ENCODE results near the gene MGAT4A. TPM values are rescaled to one million over a fixed set of nuclear protein-coding genes. Genes with fewer than 3 reads are reported as not detected.
A peak's percentile ranks its signal among the peaks of the same experiment; 100 is the strongest.

The MGAT4A gene
- total RNA-seq, 2 donors from 2014 or later = 13.2 to 37.4 TPM

DNA sequence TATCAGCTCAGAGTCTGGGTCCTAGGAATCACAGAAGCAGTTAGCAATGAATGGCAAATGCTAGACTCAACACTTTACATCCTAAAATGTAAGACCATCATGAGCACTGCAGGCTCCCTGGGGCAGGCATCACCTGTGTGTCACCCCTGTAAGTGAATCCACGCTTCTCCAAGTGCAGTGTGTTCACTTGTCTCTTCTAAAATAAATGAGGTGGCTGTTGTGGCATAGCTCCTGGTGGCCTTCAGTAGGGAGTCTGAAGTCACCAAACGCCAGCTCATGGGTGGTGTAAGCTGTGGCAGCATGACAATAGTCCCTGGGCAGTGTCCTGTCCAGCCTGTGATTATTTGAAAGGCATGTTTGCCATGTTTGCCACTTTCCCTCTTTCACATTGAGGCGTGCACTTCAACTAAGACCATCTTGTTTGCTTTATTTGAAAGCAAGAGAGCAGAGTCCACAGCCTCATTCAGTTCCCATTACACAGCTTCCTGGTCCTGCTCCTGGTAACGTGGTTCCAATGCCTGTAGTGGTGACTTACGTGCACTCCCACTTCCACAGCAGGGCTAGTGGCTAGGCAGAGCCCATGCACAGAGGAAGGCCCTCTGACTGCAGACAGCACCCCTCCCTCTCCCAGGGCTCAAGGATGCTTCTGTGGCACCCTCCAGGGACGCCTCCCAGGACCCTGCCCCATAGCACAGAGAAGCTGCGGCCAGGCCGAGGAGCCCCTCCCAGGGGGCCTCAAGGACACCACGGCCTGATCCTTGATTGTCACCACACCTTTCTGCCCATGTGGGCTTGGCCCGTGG is 146.9 kb downstream of the MGAT4A start:
- Histone ChIP-seq H3K4me3 (no peak overlapping the region), H3K36me3 (peaks cover 10% of the 10 kb centered on the region), H3K9me3 (no peaks in the 10 kb centered on the region), H3K27me3 (no peaks in the 10 kb centered on the region), H3K4me1 (no peaks in the 10 kb centered on the region), H3K27ac (no peak overlapping the region)
- peak; percentile 28 for DNase-seq (ENCODE audit: low spot score)
- TF ChIP-seq, protein P1, sequence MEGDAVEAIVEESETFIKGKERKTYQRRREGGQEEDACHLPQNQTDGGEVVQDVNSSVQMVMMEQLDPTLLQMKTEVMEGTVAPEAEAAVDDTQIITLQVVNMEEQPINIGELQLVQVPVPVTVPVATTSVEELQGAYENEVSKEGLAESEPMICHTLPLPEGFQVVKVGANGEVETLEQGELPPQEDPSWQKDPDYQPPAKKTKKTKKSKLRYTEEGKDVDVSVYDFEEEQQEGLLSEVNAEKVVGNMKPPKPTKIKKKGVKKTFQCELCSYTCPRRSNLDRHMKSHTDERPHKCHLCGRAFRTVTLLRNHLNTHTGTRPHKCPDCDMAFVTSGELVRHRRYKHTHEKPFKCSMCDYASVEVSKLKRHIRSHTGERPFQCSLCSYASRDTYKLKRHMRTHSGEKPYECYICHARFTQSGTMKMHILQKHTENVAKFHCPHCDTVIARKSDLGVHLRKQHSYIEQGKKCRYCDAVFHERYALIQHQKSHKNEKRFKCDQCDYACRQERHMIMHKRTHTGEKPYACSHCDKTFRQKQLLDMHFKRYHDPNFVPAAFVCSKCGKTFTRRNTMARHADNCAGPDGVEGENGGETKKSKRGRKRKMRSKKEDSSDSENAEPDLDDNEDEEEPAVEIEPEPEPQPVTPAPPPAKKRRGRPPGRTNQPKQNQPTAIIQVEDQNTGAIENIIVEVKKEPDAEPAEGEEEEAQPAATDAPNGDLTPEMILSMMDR (IDR thresholded peaks at IDR 0.05) = no peak

DNA sequence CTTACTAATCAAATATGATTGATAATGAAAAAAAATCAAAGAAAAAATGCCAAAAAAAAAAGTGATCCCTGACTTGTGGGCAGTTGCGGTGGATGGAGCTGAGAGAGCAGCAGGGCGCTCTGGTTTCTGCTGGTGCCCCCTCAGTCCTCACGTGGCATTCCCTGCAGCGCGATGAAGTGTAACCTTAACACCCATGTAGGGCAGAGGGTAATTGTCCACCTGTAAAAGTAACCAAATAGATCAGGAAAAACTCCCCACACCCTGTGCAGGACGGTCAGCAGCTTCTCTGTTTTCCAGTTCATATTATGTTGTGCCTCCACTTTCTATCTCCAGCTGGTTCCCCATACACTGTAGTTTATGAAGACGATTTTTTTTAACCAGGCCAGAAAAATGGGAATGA is 147.7 kb downstream of the MGAT4A start:
- Histone ChIP-seq H3K9me3 (no peaks in the 10 kb centered on the region), H3K27me3 (no peaks in the 10 kb centered on the region), H3K27ac (no peak overlapping the region), H3K4me1 (no peaks in the 10 kb centered on the region), H3K36me3 (peaks cover 15% of the 10 kb centered on the region), H3K4me3 (no peak overlapping the region)
- DNase-seq (ENCODE audit: low spot score) = peak; percentile 16
- TF ChIP-seq, protein P1 (IDR thresholded peaks at IDR 0.05) = no peak

DNA sequence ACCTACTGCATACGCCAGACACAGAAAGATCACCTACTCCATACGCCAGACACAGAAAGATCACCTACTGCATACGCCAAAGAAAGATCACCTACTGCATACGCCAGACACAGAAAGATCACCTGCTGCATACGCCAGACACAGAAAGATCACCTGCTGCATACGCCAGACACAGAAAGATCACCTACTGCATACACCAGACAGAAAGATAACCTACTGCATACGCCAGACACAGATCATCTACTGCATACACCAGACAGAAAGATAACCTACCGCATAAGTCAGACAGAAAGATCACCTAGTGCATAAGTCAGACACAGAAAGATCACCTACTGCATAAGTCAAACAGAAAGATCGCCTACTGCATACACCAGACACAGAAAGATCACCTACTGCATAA is 148.4 kb downstream of the MGAT4A start:
- TF ChIP-seq, protein P1 (IDR thresholded peaks at IDR 0.05) = no peak
- H3K9me3 ChIP-seq = no peaks in the 10 kb centered on the region
- no peaks in the 10 kb centered on the region for H3K4me1 ChIP-seq
- no peak overlapping the region for H3K4me3 ChIP-seq
- no peak for DNase-seq (ENCODE audit: low spot score)
- H3K27ac ChIP-seq = no peak overlapping the region
- peaks cover 22% of the 10 kb centered on the region for H3K36me3 ChIP-seq
- no peaks in the 10 kb centered on the region for H3K27me3 ChIP-seq

DNA sequence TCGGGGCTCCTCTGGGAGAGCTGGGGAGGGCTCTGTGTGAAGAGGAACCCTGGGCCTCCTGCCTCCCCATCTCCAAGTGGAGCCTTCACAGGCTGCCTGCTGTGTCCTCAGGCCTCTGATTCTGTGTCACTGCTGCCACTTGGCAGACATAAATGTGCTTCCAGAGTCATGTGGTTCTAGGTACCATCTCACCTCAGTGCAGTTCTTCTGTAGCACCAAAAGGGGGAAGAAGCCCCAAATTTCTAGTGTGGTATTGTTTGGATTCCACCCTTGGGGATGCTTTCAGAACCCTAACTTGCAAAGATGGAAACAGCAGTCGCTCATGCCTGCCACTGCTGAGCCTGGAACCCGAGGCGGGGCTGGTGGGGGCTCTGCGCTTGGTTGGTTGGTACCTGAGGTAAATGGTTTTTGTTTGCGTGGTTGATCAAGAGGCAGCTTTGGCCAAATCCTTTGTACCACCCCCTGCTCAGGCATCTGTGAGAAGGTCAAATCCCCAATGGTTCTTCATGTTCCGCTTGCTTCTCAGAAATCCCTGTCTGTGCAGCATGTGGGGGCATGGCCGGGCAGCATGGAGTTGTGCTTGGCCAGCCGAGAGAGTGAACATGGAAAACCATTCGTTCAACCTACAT is 150.2 kb downstream of the MGAT4A start:
- no peak for DNase-seq (ENCODE audit: low spot score)
- Histone ChIP-seq H3K27me3 (no peaks in the 10 kb centered on the region), H3K4me3 (no peak overlapping the region), H3K4me1 (no peaks in the 10 kb centered on the region), H3K36me3 (peaks cover 22% of the 10 kb centered on the region), H3K9me3 (no peaks in the 10 kb centered on the region), H3K27ac (no peak overlapping the region)
- TF ChIP-seq, protein P1 (IDR thresholded peaks at IDR 0.05) = no peak

DNA sequence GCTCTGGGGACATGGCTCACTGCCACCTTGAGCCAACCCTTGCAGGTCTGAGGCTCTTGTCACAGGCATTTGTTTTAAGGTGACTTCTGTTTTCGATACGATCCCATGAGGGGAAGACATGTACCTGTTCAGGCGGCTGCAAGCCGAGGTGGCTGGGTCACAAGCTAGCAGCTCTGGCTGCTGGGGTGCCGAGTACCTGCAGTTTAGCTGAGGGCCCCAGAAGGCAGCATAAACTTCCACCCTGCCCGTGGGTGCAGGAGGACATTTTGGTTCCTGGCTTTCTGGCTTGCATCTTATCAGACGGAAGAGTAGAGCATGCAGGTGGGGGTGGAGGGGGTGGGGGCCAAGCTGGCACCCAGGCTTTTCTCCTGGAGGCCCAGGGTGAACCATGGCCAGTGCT is 151.0 kb downstream of the MGAT4A start:
- no peaks in the 10 kb centered on the region for H3K27me3 ChIP-seq
- TF ChIP-seq, protein P1 (IDR thresholded peaks at IDR 0.05) = no peak
- H3K4me3 ChIP-seq = no peak overlapping the region
- no peaks in the 10 kb centered on the region for H3K9me3 ChIP-seq
- H3K27ac ChIP-seq = no peak overlapping the region
- H3K36me3 ChIP-seq = peaks cover 22% of the 10 kb centered on the region
- peak; percentile 32 for DNase-seq (ENCODE audit: low spot score)
- H3K4me1 ChIP-seq = no peaks in the 10 kb centered on the region

Data from right atrium auricular region (tissue), 2 donors.